MM.1S (cell line): ENCODE data around the gene SAMD5.

ENCODE experiments used
- CTCF ChIP-seq: fragments of 300-600 bp; sonication (generic); IDR thresholded peaks from 2 replicates; pipeline ENCODE4 v1.5.1; 2016; ENCODE audit warnings: antibody characterized with exemption, low read length, mixed read lengths
- EZH2 ChIP-seq: fragments of 300-600 bp; sonication (generic); optimal IDR thresholded peaks from 2 replicates; pipeline ENCODE3; 2017; ENCODE audit warnings: low read depth, mild to moderate bottlenecking, antibody characterized with exemption, low read length, mixed read lengths
- EZH2phosphoT487 ChIP-seq: fragments of 300-600 bp; sonication (generic); IDR thresholded peaks from 2 replicates; pipeline ENCODE4 v1.6.1; 2018; ENCODE audit warnings: antibody characterized with exemption, low read length

GRCh38 chr6:147486683-147487082, 21.8 kb upstream of the SAMD5 start:
- TF ChIP-seq CTCF (no peak), EZH2phosphoT487 (no peak), EZH2 (no peak)
